CD4-positive, CD25-positive, alpha-beta regulatory T cell (primary cell): ENCODE data around the gene CCDC32. TPM values are rescaled to one million over a fixed set of nuclear protein-coding genes. Genes with fewer than 3 reads are reported as not detected.
A peak's percentile ranks its signal among the peaks of the same experiment; 100 is the strongest.
"Not testable (repeated sequence)": the region's sequence is repeated elsewhere in the genome, so short reads cannot be mapped to it uniquely, and the experiment has no call there.

Source experiments
- ATAC-seq, 2 donors: fragments of 150-1000 bp; cut with Tn5 transposase; one replicate each; pipeline ENCODE4 v1.10.0; 2021; ENCODE audit warnings: low read depth in 2 of 2, moderate number of reproducible peaks in 2 of 2, moderate library complexity in 1 of 2
- DNase-seq, 3 donors: peaks; one replicate each; pipeline versions ENCODE4 v3.0.0 to v3.0.0-alpha.2; 2012 to 2022; ENCODE audit warnings: mixed read lengths in 1 of 3
- H3K27ac ChIP-seq: one replicate; pipeline ENCODE4 v1.7.0; 2013; ENCODE audit warnings: mild to moderate bottlenecking, low read length; ENCODE audit not compliant: insufficient read depth, poor library complexity, severe bottlenecking
- H3K27me3 ChIP-seq: one replicate; pipeline ENCODE4 v1.7.0; 2013; ENCODE audit warnings: low read length; ENCODE audit not compliant: control insufficient read depth, insufficient read depth
- H3K36me3 ChIP-seq: one replicate; pipeline ENCODE4 v1.7.0; 2013; ENCODE audit warnings: mild to moderate bottlenecking, low read length, moderate library complexity; ENCODE audit not compliant: control insufficient read depth, insufficient read depth
- H3K4me1 ChIP-seq: 2 replicates; pipeline ENCODE4 v1.7.0; 2013; ENCODE audit warnings: mild to moderate bottlenecking, low read length; ENCODE audit not compliant: insufficient read depth, control insufficient read depth, poor library complexity, severe bottlenecking
- H3K4me3 ChIP-seq: one replicate; pipeline ENCODE4 v1.7.0; 2013; ENCODE audit warnings: low read depth, mild to moderate bottlenecking, low read length, moderate library complexity
- H3K9me3 ChIP-seq, 2 experiments: 1 replicate in 1 of 2; 2 replicates in 1 of 2; pipeline ENCODE4 v1.7.0; 2013; ENCODE audit warnings: low read length in 2 of 2, mild to moderate bottlenecking in 1 of 2, moderate library complexity in 1 of 2; ENCODE audit not compliant: control insufficient read depth in 2 of 2
- H3K27ac Mint-ChIP-seq, 3 donors: one replicate each; pipeline ENCODE4 v1.8.0; 2020 to 2022; ENCODE audit warnings: mild to moderate bottlenecking in 3 of 3, mixed read lengths in 3 of 3, moderate library complexity in 2 of 3
- H3K27me3 Mint-ChIP-seq: one replicate; pipeline ENCODE4 v1.8.0; 2022; ENCODE audit warnings: mild to moderate bottlenecking, mixed read lengths
- H3K36me3 Mint-ChIP-seq: one replicate; pipeline ENCODE4 v1.8.0; 2020; ENCODE audit warnings: mixed read lengths
- H3K4me1 Mint-ChIP-seq, 4 donors: one replicate each; pipeline ENCODE4 v1.8.0; 2020 to 2022; ENCODE audit warnings: mixed read lengths in 4 of 4, mild to moderate bottlenecking in 1 of 4
- H3K4me3 Mint-ChIP-seq, 4 donors: one replicate each; pipeline ENCODE4 v1.8.0; 2020 to 2022; ENCODE audit warnings: mild to moderate bottlenecking in 4 of 4, mixed read lengths in 4 of 4, moderate library complexity in 3 of 4
- H3K9me3 Mint-ChIP-seq, 7 donors: one replicate each; pipeline ENCODE4 v1.8.0; 2020 to 2022; ENCODE audit warnings: mixed read lengths in 7 of 7, mild to moderate bottlenecking in 3 of 7, moderate library complexity in 2 of 7
- polyA plus RNA-seq, 4 donors: library from polyadenylated mRNA; unstranded; fragments of 300-500 nt; fragmentation: Illumina TruSeq; gene quantifications; one replicate each; pipeline ENCODE4 v1.2.3, GENCODE V29; 2021
- total RNA-seq: library from RNA; stranded (reverse); gene quantifications from one replicate; pipeline ENCODE4 v1.2.3, GENCODE V29; 2022

The CCDC32 gene
- total and polyA plus RNA-seq, 5 donors from 2014 or later = 30.6 to 57.2 (median 53.2) TPM

- Histone ChIP-seq H3K4me3 (no peak overlapping the region), H3K27me3 (no peaks in the 10 kb centered on the region)
- no peak for ATAC-seq
Observed at GRCh38 chr15:40582726-40583246, 17.9 kb upstream of the CCDC32 start.

GRCh38 chr15:40581796-40582195 lies 17.0 kb upstream of the CCDC32 start:
- H3K4me3 Mint-ChIP-seq, H3K27ac ChIP-seq, H3K4me3 ChIP-seq, H3K4me1 ChIP-seq, DNase-seq, H3K36me3 Mint-ChIP-seq, H3K27ac Mint-ChIP-seq, H3K9me3 ChIP-seq, H3K9me3 Mint-ChIP-seq, ATAC-seq, H3K27me3 ChIP-seq, H3K4me1 Mint-ChIP-seq, H3K27me3 Mint-ChIP-seq, H3K36me3 ChIP-seq: not testable (repeated sequence)

More at GRCh38 chr15:40582726-40583246, 17.9 kb upstream of the CCDC32 start:
- H3K27me3 Mint-ChIP-seq = peaks cover 7% of the 10 kb centered on the region
- Histone ChIP-seq H3K9me3 (no peaks in the 10 kb centered on the region), H3K27ac (no peak overlapping the region), H3K4me1 (no peaks in the 10 kb centered on the region), H3K36me3 (no peaks in the 10 kb centered on the region)
- H3K27ac Mint-ChIP-seq = no peak overlapping the region
- H3K36me3 Mint-ChIP-seq = no peaks in the 10 kb centered on the region
- peak in 1 of 3 donors; percentile 41 for DNase-seq
- peaks cover 0 to 5% (median 0%) of the 10 kb centered on the region in 4 donors for H3K4me1 Mint-ChIP-seq
- no peaks in the 10 kb centered on the region for H3K9me3 Mint-ChIP-seq
- peak overlapping the region in 2 of 4 donors; percentile 27 to 85 for H3K4me3 Mint-ChIP-seq

GRCh38 chr15:40578892-40579291 lies 14.1 kb upstream of the CCDC32 start:
- Histone ChIP-seq H3K27me3 (no peaks in the 10 kb centered on the region), H3K4me3 (no peak overlapping the region), H3K4me1 (no peaks in the 10 kb centered on the region), H3K9me3 (no peaks in the 10 kb centered on the region), H3K36me3 (peaks cover 12% of the 10 kb centered on the region), H3K27ac (no peak overlapping the region)
- Mint-ChIP-seq H3K4me1 (peaks cover 0 to 12% (median 9%) of the 10 kb centered on the region in 4 donors), H3K27ac (no peak overlapping the region), H3K36me3 (peaks cover 9% of the 10 kb centered on the region), H3K27me3 (no peaks in the 10 kb centered on the region), H3K9me3 (no peaks in the 10 kb centered on the region), H3K4me3 (no peak overlapping the region)
- ATAC-seq (no peak), DNase-seq (no peak)

GRCh38 chr15:40576914-40577313 lies 12.1 kb upstream of the CCDC32 start:
- not testable (repeated sequence) for H3K27me3 Mint-ChIP-seq, DNase-seq, H3K4me1 ChIP-seq, ATAC-seq, H3K9me3 Mint-ChIP-seq, H3K27ac ChIP-seq, H3K4me3 ChIP-seq, H3K27me3 ChIP-seq, H3K4me3 Mint-ChIP-seq, H3K9me3 ChIP-seq
- Mint-ChIP-seq H3K27ac (peak overlapping the region in 1 of 3 donors; percentile 38), H3K4me1 (peaks cover 7 to 18% (median 14%) of the 10 kb centered on the region in 4 donors), H3K36me3 (peaks cover 13% of the 10 kb centered on the region)
- H3K36me3 ChIP-seq = peaks cover 26% of the 10 kb centered on the region

DNA sequence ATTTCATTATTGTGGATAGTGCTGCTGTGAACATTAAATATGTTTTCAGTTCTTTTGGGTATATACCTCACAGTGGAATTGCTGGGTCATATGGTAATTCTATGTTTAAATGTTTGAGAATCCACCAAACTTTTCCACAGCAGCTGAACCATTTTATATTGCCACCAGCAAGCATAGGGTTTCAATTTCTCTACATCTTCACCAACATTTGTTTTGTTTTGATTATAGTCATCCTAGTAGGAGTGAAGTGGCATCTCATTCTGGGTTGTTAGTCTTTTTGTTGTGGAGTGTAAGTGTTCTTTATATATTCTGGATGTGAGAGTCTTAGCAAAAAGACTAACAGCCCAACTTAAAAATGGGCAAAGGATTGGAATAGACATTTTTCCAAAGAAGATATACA lies 10.3 kb upstream of the CCDC32 start:
- Mint-ChIP-seq H3K27ac (peak overlapping the region in 1 of 3 donors; percentile 20), H3K4me1 (peaks cover 17 to 33% (median 21%) of the 10 kb centered on the region in 4 donors), H3K27me3 (peaks cover 2% of the 10 kb centered on the region), H3K4me3 (peak overlapping the region in 1 of 4 donors; percentile 44), H3K9me3 (no peaks in the 10 kb centered on the region), H3K36me3 (peaks cover 18% of the 10 kb centered on the region)
- H3K27ac ChIP-seq = no peak overlapping the region
- H3K27me3 ChIP-seq = no peaks in the 10 kb centered on the region
- H3K36me3 ChIP-seq = peaks cover 30% of the 10 kb centered on the region
- DNase-seq = no peak
- no peak for ATAC-seq
- H3K4me3 ChIP-seq = no peak overlapping the region
- peaks cover 8% of the 10 kb centered on the region for H3K4me1 ChIP-seq
- H3K9me3 ChIP-seq = no peaks in the 10 kb centered on the region

DNA sequence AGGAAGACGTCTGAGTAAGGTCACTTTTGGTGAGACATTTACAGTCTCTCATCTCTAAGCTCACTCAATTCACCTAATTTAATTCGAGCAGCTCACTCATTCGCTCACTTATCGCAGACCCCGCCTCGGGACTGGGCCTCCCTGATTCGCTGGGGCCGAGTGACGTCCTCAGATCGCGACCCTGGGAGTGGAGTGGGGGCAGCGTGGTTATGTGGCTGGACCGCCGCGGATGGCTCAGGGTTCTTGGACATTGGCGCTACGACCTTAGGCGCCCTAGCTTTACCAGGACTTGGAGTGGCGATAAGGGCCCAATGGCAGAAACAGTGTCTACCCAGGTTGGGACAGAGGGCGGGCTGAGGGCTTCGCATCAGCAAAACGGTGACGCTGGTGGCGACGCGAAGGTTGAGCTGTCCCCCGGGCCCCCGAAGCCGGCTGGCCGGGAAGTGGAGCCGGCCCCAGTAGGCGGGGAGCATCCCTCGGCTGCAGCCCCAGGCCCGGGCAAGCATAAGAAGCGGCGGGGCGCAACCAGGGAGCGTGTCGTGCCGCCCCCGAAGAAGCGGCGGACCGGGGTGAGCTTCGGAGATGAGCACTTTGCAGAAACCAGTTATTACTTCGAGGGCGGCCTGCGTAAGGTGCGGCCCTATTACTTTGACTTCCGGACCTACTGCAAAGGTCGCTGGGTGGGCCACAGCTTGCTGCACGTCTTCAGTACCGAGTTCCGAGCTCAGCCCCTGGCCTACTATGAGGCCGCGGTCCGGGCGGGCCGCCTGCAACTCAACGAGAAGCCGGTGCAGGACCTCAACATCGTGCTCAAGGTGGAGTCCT lies 4.5 kb upstream of the CCDC32 start, which contains the start of gene RPUSD2:
TSS of gene RPUSD2 (plus strand) at position 171 of the 825 bp plus-strand sequence. CDS start at position 210, 39 bp downstream.
- Mint-ChIP-seq H3K9me3 (peaks cover 0 to 1% (median 0%) of the 10 kb centered on the region in 7 donors), H3K4me3 (peak within 1 kb of the TSS; percentile 96 to 99 (median 98)), H3K27ac (peak within 1 kb of the TSS; percentile 94 to 99 (median 98)), H3K27me3 (peaks cover 21% of the 10 kb centered on the region), H3K36me3 (peaks cover 9% of the 10 kb centered on the region), H3K4me1 (peaks cover 22 to 59% (median 35%) of the 10 kb centered on the region in 4 donors)
- Histone ChIP-seq H3K4me3 (peak within 1 kb of the TSS; percentile 87), H3K27me3 (no peaks in the 10 kb centered on the region), H3K36me3 (peaks cover 22% of the 10 kb centered on the region), H3K9me3 (no peaks in the 10 kb centered on the region), H3K4me1 (peaks cover 28% of the 10 kb centered on the region), H3K27ac (peak within 1 kb of the TSS; percentile 94)
- DNase-seq = peak; percentile 90 to 94 (median 92)
- ATAC-seq = peak; percentile 61 to 67

DNA sequence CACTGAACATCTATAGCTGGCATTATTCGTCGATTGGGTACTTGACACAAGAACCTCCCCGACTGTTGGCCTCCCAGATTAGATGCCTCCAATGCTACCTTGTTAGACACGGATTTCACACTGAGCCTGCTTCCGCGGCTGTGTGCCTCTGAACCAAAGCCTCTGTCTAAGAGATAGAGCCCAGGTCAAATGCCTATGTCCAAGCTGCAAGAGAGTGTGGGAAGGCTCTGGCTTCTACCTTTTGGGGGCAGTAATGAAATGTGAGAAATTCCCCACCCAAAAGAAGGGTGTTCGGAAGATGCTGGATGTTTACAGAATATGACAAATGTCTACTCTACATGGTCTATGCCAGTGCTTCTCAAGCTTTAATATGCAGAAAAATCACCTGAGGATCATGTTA lies 2.3 kb upstream of the CCDC32 start:
- Mint-ChIP-seq H3K4me3 (peak overlapping the region in 3 of 4 donors; percentile 33 to 78 (median 75)), H3K27ac (peak overlapping the region in 1 of 3 donors; percentile 47), H3K9me3 (peaks cover 0 to 1% (median 0%) of the 10 kb centered on the region in 7 donors)

More for the DNA sequence above, 2.3 kb upstream of the CCDC32 start:
- Histone ChIP-seq H3K36me3 (peaks cover 4% of the 10 kb centered on the region), H3K4me3 (no peak overlapping the region), H3K4me1 (peaks cover 48% of the 10 kb centered on the region), H3K9me3 (no peaks in the 10 kb centered on the region), H3K27me3 (no peaks in the 10 kb centered on the region), H3K27ac (no peak overlapping the region)
- Mint-ChIP-seq H3K36me3 (peaks cover 5% of the 10 kb centered on the region), H3K27me3 (peaks cover 21% of the 10 kb centered on the region), H3K4me1 (peaks cover 21 to 65% (median 33%) of the 10 kb centered on the region in 4 donors)
- no peak for ATAC-seq
- no peak for DNase-seq
